H4 (cell line): ENCODE data around the gene AGPS. TPM values are rescaled to one million over a fixed set of nuclear protein-coding genes. Genes with fewer than 3 reads are reported as not detected.

ENCODE experiments used
- DNase-seq: peaks from one replicate; pipeline ENCODE4 v3.0.0-alpha.2; 2015; ENCODE audit warnings: low spot score
- total RNA-seq: library from RNA; depleted of rRNA; stranded (reverse); fragments of >200 nt; shearing (Covaris generic); gene quantifications from 2 replicates; pipeline ENCODE4 v1.2.3, GENCODE V29; 2014

The AGPS gene
- total RNA-seq, 1 experiment from 2014 or later: 52.6 TPM

GRCh38 chr2:177528351-177528933, 135.9 kb downstream of the AGPS start:
- no peak for DNase-seq

- no peak for DNase-seq
Observed at GRCh38 chr2:177529166-177529565, 136.6 kb downstream of the AGPS start.

- DNase-seq: no peak
Observed at GRCh38 chr2:177530561-177530960, 138.0 kb downstream of the AGPS start.

GRCh38 chr2:177531706-177532105, 139.1 kb downstream of the AGPS start:
- no peak for DNase-seq

- no peak for DNase-seq
Observed at GRCh38 chr2:177532567-177532966, 140.0 kb downstream of the AGPS start.

- no peak for DNase-seq
Observed at GRCh38 chr2:177533253-177533652, 140.7 kb downstream of the AGPS start.

- no peak for DNase-seq
Observed at GRCh38 chr2:177535000-177535399, 142.4 kb downstream of the AGPS start.

GRCh38 chr2:177535958-177536504, 143.5 kb downstream of the AGPS start:
- no peak for DNase-seq

- no peak for DNase-seq
Observed at GRCh38 chr2:177537213-177537612, 144.6 kb downstream of the AGPS start.

GRCh38 chr2:177537636-177538035, 145.1 kb downstream of the AGPS start:
- DNase-seq: no peak

GRCh38 chr2:177538323-177538722, 145.8 kb downstream of the AGPS start:
- no peak for DNase-seq

- DNase-seq: no peak
Observed at GRCh38 chr2:177540283-177540682, 147.7 kb downstream of the AGPS start.

GRCh38 chr2:177541258-177541991, 148.9 kb downstream of the AGPS start:
- no peak for DNase-seq

GRCh38 chr2:177542396-177542795, 149.8 kb downstream of the AGPS start:
- DNase-seq: no peak

GRCh38 chr2:177543007-177543760, 150.6 kb downstream of the AGPS start:
- peak; percentile 64 for DNase-seq

GRCh38 chr2:177545143-177545542, 152.6 kb downstream of the AGPS start:
- no peak for DNase-seq

- DNase-seq: no peak
Observed at GRCh38 chr2:177545981-177546585, 153.5 kb downstream of the AGPS start.

GRCh38 chr2:177547122-177547521, 154.5 kb downstream of the AGPS start:
- no peak for DNase-seq

GRCh38 chr2:177547772-177548171, 155.2 kb downstream of the AGPS start:
- DNase-seq: no peak

GRCh38 chr2:177548636-177549035, 156.1 kb downstream of the AGPS start:
- no peak for DNase-seq

GRCh38 chr2:177549171-177549570, 156.6 kb downstream of the AGPS start:
- DNase-seq: no peak
